Measurements from ENCODE around the gene PPIP5K1.

Gene PPIP5K1

GRCh38 chr15:43524254-43524845, 65.7 kb downstream of the PPIP5K1 start:
- TF ChIP-seq, protein P1, sequence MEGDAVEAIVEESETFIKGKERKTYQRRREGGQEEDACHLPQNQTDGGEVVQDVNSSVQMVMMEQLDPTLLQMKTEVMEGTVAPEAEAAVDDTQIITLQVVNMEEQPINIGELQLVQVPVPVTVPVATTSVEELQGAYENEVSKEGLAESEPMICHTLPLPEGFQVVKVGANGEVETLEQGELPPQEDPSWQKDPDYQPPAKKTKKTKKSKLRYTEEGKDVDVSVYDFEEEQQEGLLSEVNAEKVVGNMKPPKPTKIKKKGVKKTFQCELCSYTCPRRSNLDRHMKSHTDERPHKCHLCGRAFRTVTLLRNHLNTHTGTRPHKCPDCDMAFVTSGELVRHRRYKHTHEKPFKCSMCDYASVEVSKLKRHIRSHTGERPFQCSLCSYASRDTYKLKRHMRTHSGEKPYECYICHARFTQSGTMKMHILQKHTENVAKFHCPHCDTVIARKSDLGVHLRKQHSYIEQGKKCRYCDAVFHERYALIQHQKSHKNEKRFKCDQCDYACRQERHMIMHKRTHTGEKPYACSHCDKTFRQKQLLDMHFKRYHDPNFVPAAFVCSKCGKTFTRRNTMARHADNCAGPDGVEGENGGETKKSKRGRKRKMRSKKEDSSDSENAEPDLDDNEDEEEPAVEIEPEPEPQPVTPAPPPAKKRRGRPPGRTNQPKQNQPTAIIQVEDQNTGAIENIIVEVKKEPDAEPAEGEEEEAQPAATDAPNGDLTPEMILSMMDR (IDR thresholded peaks at IDR 0.05), result no peak

GRCh38 chr15:43523646-43524045, 66.4 kb downstream of the PPIP5K1 start:
- TF ChIP-seq, protein P1 (IDR thresholded peaks at IDR 0.05), result no peak

- TF ChIP-seq, protein P1 (IDR thresholded peaks at IDR 0.05), result no peak
These were observed 67.8 kb downstream of the PPIP5K1 start for GRCh38 chr15:43522247-43522646.

DNA sequence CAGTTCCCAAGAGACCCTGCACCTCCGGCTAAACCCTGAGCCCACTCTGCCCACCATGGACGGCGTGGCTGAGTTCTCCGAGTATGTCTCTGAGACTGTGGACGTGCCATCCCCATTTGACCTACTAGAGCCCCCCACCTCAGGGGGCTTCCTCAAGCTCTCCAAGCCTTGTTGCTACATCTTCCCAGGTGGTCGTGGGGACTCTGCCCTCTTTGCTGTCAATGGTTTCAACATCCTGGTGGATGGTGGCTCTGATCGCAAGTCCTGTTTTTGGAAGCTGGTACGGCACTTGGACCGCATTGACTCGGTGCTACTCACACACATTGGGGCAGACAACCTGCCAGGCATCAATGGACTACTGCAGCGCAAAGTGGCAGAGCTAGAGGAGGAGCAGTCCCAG, 68.6 kb downstream of the PPIP5K1 start:
- TF ChIP-seq, protein P1 (IDR thresholded peaks at IDR 0.05), result no peak

- TF ChIP-seq, protein P1 (IDR thresholded peaks at IDR 0.05), result no peak
These were observed 69.9 kb downstream of the PPIP5K1 start for GRCh38 chr15:43520138-43520537.

GRCh38 chr15:43519196-43519595, 70.8 kb downstream of the PPIP5K1 start:
- TF ChIP-seq, protein P1 (IDR thresholded peaks at IDR 0.05), result no peak

GRCh38 chr15:43518197-43518761, 71.7 kb downstream of the PPIP5K1 start:
- TF ChIP-seq, protein P1 (IDR thresholded peaks at IDR 0.05), result no peak

Data from LNCAP (cell line).